Measurements from ENCODE around the gene TMBIM1. TPM values are rescaled to one million over a fixed set of nuclear protein-coding genes. Genes with fewer than 3 reads are reported as not detected.

Gene TMBIM1
- polyA plus RNA-seq, 3 donors = 101 to 139 (median 129) TPM

DNA sequence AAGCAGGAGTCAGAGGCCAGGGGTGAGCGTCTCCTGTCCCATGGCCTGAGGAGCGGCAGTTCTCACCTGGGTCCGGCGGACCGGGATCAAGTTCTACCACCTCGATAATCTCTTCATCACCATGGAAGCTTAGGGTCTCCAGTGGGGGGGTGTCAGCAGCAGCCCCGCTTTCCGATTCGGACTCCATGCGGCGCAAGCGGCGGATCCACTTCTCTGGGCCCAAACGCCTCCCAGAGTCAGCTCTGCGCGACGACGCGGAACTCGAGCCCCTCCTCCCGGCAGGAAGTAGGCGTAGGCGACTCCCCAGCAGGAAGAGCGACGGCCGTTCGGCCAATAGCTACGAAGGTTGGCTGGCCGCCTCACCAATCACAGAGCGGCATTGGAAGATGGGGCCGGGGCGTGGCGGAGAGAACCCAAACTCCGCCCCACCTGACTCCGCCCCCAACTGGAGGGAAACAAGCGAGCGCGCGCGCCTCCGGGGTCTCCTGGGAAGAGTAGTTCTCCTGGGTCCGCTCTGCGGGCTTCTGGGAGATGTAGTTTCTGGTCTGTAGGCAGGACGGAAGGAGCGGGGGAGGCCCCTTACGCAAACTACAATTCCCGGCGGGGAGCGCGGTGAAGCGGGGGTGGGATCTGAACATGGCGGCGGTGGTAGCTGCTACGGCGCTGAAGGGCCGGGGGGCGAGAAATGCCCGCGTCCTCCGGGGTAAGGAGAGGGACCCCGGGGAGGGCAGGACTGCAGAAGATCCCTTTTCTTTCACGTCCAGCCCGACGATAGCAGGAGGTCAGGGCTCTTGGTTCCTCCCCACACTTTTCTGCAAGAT is 22.2 kb downstream of the TMBIM1 start, which contains the start of the genes AAMP and PNKD:
AAMP (minus strand) TSS at position 238 of the 821 bp plus-strand sequence; CDS start at position 187, 51 bp downstream.
PNKD (plus strand) TSS at position 620 of the 821 bp plus-strand sequence; CDS start at position 637, 17 bp downstream.
- DNase-seq = peak; percentile 99 to 100 (median 99)
- Histone ChIP-seq H3K4me1 (ENCODE audit: control insufficient read depth in 1 of 2, insufficient read depth in 2 of 2, low read length in 2 of 2) (peaks cover 33 to 42% of the 10 kb centered on the region in 2 donors), H4K20me1 (ENCODE audit: insufficient read depth, low read length) (peaks cover 74% of the 10 kb centered on the region), H2AFZ (ENCODE audit: insufficient read depth, low read depth, low read length, poor library complexity, severe bottlenecking) (peak within 1 kb of the TSS; percentile 76), H3K79me2 (ENCODE audit: insufficient read depth, low read length) (peaks cover 81% of the 10 kb centered on the region), H3K9me3 (replicated peaks in 1 of 2; ENCODE audit: control insufficient read depth in 1 of 2, insufficient read depth in 1 of 2, low read length in 2 of 2) (no peaks in the 10 kb centered on the region), H3K36me3 (replicated peaks in 1 of 2; ENCODE audit: control insufficient read depth in 1 of 2, insufficient read depth in 2 of 2, low read length in 2 of 2) (peaks cover 42 to 49% of the 10 kb centered on the region in 2 donors), H3K4me3 (replicated peaks in 1 of 3; ENCODE audit: low read depth in 2 of 3, low read length in 3 of 3) (peak within 1 kb of the TSS; percentile 82 to 97 (median 95)), H3K27me3 (ENCODE audit: control insufficient read depth in 2 of 2, insufficient read depth in 2 of 2, low read length in 2 of 2) (no peaks in the 10 kb centered on the region), H3K27ac (ENCODE audit: low read depth in 1 of 2, low read length in 2 of 2) (peak within 1 kb of the TSS; percentile 77 to 84), H3K9ac (ENCODE audit: insufficient read depth, low read length, poor library complexity, severe bottlenecking) (peak within 1 kb of the TSS; percentile 82), H3K4me2 (replicated peaks; ENCODE audit: extremely low read depth, low read length, poor library complexity, severe bottlenecking) (peak within 1 kb of the TSS; percentile 99)
- Mint-ChIP-seq H3K27me3 (ENCODE audit: low read depth in 3 of 3) (peaks cover 0 to 3% (median 0%) of the 10 kb centered on the region in 3 donors), H3K27ac (peak within 1 kb of the TSS; percentile 84 to 95 (median 93)), H3K9me3 (no peaks in the 10 kb centered on the region), H3K4me3 (peak within 1 kb of the TSS; percentile 90 to 96), H3K36me3 (peaks cover 40 to 49% of the 10 kb centered on the region in 2 donors), H3K4me1 (peaks cover 51% of the 10 kb centered on the region)
- under 1% methylated on average over 45 of the region's 64 CpGs for WGBS (ENCODE audit: insufficient coverage)
- intact Hi-C loops (cut with micrococcal nuclease) = loop anchor here (5.0 to 10.0 kb wide), 4 partner anchors 127 to 295 kb away; partner anchors contain the start of genes CTDSP1 (in 2 of the 2), CNOT9 (in 1 of the 2) and USP37 (in 1 of the 2)
- TF ChIP-seq, protein P1, sequence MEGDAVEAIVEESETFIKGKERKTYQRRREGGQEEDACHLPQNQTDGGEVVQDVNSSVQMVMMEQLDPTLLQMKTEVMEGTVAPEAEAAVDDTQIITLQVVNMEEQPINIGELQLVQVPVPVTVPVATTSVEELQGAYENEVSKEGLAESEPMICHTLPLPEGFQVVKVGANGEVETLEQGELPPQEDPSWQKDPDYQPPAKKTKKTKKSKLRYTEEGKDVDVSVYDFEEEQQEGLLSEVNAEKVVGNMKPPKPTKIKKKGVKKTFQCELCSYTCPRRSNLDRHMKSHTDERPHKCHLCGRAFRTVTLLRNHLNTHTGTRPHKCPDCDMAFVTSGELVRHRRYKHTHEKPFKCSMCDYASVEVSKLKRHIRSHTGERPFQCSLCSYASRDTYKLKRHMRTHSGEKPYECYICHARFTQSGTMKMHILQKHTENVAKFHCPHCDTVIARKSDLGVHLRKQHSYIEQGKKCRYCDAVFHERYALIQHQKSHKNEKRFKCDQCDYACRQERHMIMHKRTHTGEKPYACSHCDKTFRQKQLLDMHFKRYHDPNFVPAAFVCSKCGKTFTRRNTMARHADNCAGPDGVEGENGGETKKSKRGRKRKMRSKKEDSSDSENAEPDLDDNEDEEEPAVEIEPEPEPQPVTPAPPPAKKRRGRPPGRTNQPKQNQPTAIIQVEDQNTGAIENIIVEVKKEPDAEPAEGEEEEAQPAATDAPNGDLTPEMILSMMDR (IDR thresholded peaks at IDR 0.05) = no peak

DNA sequence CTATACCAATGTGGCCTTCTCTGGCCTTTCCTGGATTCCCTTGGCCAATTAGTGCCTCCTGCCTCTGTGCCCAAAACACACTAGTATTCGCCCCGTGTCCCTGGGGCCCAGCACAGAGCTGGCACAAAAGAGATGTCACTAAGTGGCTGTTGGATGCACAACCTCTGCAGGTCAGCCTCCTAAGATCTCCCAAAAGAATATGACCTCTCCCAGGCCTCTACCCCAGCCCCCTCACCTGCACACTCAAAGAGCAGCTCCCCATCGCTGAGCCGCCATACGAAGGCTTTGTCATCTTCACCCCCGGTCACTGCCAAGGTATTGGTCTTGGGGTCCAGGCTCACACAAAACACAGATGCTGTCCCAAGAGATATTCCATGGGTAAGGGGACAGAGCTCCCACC is 25.0 kb downstream of the TMBIM1 start:
- Mint-ChIP-seq H3K36me3 (peaks cover 39 to 55% of the 10 kb centered on the region in 2 donors), H3K9me3 (no peaks in the 10 kb centered on the region), H3K4me1 (peaks cover 68% of the 10 kb centered on the region), H3K27me3 (ENCODE audit: low read depth in 3 of 3) (peaks cover 0 to 3% (median 0%) of the 10 kb centered on the region in 3 donors), H3K27ac (peak overlapping the region in 3 of 7 donors; percentile 53 to 71 (median 55)), H3K4me3 (no peak overlapping the region)
- H4K20me1 ChIP-seq (ENCODE audit: insufficient read depth, low read length) = peaks cover 74% of the 10 kb centered on the region
- H2AFZ ChIP-seq (ENCODE audit: insufficient read depth, low read depth, low read length, poor library complexity, severe bottlenecking) = no peak overlapping the region
- 95% methylated on average over 6 of the region's 6 CpGs for WGBS (ENCODE audit: insufficient coverage)
- no peak overlapping the region for H3K27ac ChIP-seq (ENCODE audit: low read depth in 1 of 2, low read length in 2 of 2)
- H3K27me3 ChIP-seq (ENCODE audit: control insufficient read depth in 2 of 2, insufficient read depth in 2 of 2, low read length in 2 of 2) = no peaks in the 10 kb centered on the region
- intact Hi-C loops (cut with micrococcal nuclease) = no loop called here
- no peak for DNase-seq
- peaks cover 53 to 59% of the 10 kb centered on the region in 2 donors for H3K4me1 ChIP-seq (ENCODE audit: control insufficient read depth in 1 of 2, insufficient read depth in 2 of 2, low read length in 2 of 2)
- H3K4me3 ChIP-seq (replicated peaks in 1 of 3; ENCODE audit: low read depth in 2 of 3, low read length in 3 of 3) = no peak overlapping the region
- H3K9ac ChIP-seq (ENCODE audit: insufficient read depth, low read length, poor library complexity, severe bottlenecking) = no peak overlapping the region
- H3K79me2 ChIP-seq (ENCODE audit: insufficient read depth, low read length) = peaks cover 96% of the 10 kb centered on the region
- H3K4me2 ChIP-seq (replicated peaks; ENCODE audit: extremely low read depth, low read length, poor library complexity, severe bottlenecking) = no peak overlapping the region
- peaks cover 49 to 56% of the 10 kb centered on the region in 2 donors for H3K36me3 ChIP-seq (replicated peaks in 1 of 2; ENCODE audit: control insufficient read depth in 1 of 2, insufficient read depth in 2 of 2, low read length in 2 of 2)
- TF ChIP-seq, protein P1 (IDR thresholded peaks at IDR 0.05) = no peak
- H3K9me3 ChIP-seq (replicated peaks in 1 of 2; ENCODE audit: control insufficient read depth in 1 of 2, insufficient read depth in 1 of 2, low read length in 2 of 2) = no peaks in the 10 kb centered on the region
